Measurements from ENCODE around the gene NYAP1. TPM values are rescaled to one million over a fixed set of nuclear protein-coding genes. Genes with fewer than 3 reads are reported as not detected.
A peak's percentile ranks its signal among the peaks of the same experiment; 100 is the strongest.

NYAP1 gene
- total and polyA plus RNA-seq, 2 donors from 2014 or later: 0.41 to 0.69 TPM

GRCh38 chr7:100466653-100467605, 16.8 kb upstream of the NYAP1 start:
- no peak for FAIRE-seq
- TF ChIP-seq, protein P1, sequence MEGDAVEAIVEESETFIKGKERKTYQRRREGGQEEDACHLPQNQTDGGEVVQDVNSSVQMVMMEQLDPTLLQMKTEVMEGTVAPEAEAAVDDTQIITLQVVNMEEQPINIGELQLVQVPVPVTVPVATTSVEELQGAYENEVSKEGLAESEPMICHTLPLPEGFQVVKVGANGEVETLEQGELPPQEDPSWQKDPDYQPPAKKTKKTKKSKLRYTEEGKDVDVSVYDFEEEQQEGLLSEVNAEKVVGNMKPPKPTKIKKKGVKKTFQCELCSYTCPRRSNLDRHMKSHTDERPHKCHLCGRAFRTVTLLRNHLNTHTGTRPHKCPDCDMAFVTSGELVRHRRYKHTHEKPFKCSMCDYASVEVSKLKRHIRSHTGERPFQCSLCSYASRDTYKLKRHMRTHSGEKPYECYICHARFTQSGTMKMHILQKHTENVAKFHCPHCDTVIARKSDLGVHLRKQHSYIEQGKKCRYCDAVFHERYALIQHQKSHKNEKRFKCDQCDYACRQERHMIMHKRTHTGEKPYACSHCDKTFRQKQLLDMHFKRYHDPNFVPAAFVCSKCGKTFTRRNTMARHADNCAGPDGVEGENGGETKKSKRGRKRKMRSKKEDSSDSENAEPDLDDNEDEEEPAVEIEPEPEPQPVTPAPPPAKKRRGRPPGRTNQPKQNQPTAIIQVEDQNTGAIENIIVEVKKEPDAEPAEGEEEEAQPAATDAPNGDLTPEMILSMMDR (IDR thresholded peaks at IDR 0.05; ENCODE audit: borderline replicate concordance, extremely low read depth, insufficient read depth): no peak

DNA sequence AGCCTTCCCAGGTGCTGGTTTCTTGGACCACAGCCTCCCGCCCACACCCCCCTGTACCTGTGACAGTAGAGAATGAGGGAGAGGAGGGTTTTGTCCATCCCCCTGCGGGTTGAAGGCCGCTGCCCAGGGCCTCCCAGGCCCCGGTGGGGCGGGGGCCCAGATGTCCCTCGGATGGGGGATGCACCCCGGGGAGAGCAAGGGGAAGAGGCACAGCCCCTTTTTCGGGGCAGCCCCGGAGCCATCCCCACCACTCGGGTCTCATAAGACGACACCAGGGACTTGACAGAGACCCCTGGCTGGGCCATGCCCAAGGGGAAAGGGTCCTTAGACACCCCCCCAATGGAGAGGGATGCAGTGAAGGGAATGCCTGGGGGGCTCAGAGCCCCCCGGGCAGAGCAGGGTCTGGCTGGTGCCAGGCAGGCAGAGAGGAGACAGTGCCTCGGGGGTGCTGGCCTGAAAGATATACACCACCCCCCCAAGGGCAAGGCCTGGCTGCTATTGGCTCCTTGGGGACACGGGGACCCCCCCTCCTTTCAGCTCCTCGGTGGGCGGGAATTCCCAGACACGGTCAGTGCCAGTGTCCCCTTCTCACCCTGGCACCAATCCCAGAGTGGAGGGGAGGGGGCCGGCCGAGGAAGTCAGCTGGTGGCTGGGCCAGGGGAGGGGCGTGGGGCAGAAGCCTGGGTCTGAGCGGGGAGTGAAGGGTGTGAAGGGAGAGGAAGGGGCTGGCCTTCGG, 15.9 kb upstream of the NYAP1 start:
- Histone ChIP-seq H3K9me3 (ENCODE audit: control insufficient read depth in 2 of 3, insufficient read depth in 1 of 3, low read length in 3 of 3) (no peaks in the 10 kb centered on the region), H3K4me3 (ENCODE audit: low read length in 3 of 3) (no peak overlapping the region), H3K27me3 (ENCODE audit: control insufficient read depth, insufficient read depth, low read length) (no peaks in the 10 kb centered on the region), H3K27ac (ENCODE audit: low read depth in 2 of 2, low read length in 2 of 2) (no peak overlapping the region), H3K36me3 (ENCODE audit: control insufficient read depth in 2 of 3, insufficient read depth in 3 of 3, low read length in 3 of 3) (peaks cover 0 to 3% (median 0%) of the 10 kb centered on the region in 3 donors), H3K9ac (ENCODE audit: low read length in 3 of 3) (no peak overlapping the region), H3K4me1 (ENCODE audit: control insufficient read depth in 2 of 3, insufficient read depth in 2 of 3, low read depth in 1 of 3, low read length in 3 of 3) (peaks cover 0 to 8% (median 0%) of the 10 kb centered on the region in 3 donors)
- TF ChIP-seq, protein P1 (IDR thresholded peaks at IDR 0.05; ENCODE audit: borderline replicate concordance, extremely low read depth, insufficient read depth): no peak
- FAIRE-seq (no peak), DNase-seq (peak in 3 of 5 donors; percentile 42 to 78 (median 56))
- intact Hi-C loops (cut with DNase I): loop anchor here (10.0 kb wide), 1 partner anchor 217 kb away; no protein-coding TSS in a partner anchor

More at GRCh38 chr7:100466653-100467605, 16.8 kb upstream of the NYAP1 start:
- peak in 1 of 5 donors; percentile 58 for DNase-seq
- H3K9ac ChIP-seq (ENCODE audit: low read length in 3 of 3): no peak overlapping the region
- H3K27me3 ChIP-seq (ENCODE audit: control insufficient read depth, insufficient read depth, low read length): no peaks in the 10 kb centered on the region
- peaks cover 0 to 3% (median 0%) of the 10 kb centered on the region in 3 donors for H3K36me3 ChIP-seq (ENCODE audit: control insufficient read depth in 2 of 3, insufficient read depth in 3 of 3, low read length in 3 of 3)
- intact Hi-C loops (cut with DNase I): loop anchor here (10.0 kb wide), 1 partner anchor 218 kb away; no protein-coding TSS in a partner anchor
- peaks cover 0 to 6% (median 0%) of the 10 kb centered on the region in 3 donors for H3K4me1 ChIP-seq (ENCODE audit: control insufficient read depth in 2 of 3, insufficient read depth in 2 of 3, low read depth in 1 of 3, low read length in 3 of 3)
- H3K4me3 ChIP-seq (ENCODE audit: low read length in 3 of 3): no peak overlapping the region
- no peak overlapping the region for H3K27ac ChIP-seq (ENCODE audit: low read depth in 2 of 2, low read length in 2 of 2)
- H3K9me3 ChIP-seq (ENCODE audit: control insufficient read depth in 2 of 3, insufficient read depth in 1 of 3, low read length in 3 of 3): no peaks in the 10 kb centered on the region

DNA sequence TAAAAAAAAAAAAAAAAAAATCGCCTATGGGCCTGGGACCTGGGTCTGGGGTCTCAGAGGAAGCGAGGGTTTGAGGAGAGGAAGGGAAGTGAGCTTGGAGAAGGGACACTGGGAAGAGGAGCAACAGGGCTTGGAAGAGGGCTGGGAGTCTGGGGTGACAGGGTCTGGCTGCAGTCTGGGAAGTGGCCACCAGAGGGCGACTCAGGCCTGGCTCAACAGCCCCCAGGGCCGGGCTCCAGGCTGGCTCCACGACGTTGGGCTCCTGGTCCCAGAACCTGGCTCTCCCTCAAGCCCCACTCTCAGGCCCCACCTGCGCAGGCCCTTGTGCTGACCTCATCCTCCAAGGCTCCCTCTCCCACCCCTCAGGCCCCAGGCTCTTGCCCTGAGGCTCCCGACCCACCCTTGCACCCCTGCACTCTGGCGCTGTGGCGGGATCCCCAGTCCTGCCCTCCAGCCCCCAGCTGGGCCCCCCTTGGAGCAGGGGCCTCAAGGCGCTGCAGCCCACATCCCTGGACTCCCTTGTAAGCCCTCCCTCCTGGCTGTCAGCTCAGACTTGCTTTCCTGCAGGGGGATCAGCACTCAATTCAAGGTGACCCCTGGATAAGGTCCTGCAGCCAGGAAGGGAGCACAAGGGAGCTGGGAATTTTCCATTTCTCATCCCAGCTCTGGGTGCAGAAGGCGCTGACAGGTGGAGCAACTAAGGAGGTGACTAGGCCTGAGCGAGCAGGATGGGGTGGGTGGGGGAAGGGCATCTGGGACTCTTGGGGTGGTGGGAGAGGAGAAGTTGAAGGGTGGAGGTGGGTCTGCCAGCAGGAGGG, 14.3 kb upstream of the NYAP1 start:
- Histone ChIP-seq H3K27me3 (ENCODE audit: control insufficient read depth, insufficient read depth, low read length) (no peaks in the 10 kb centered on the region), H3K4me3 (ENCODE audit: low read length in 3 of 3) (no peak overlapping the region), H3K27ac (ENCODE audit: low read depth in 2 of 2, low read length in 2 of 2) (peak overlapping the region; percentile 60 to 65), H3K36me3 (ENCODE audit: control insufficient read depth in 2 of 3, insufficient read depth in 3 of 3, low read length in 3 of 3) (peaks cover 0 to 8% (median 5%) of the 10 kb centered on the region in 3 donors), H3K9ac (ENCODE audit: low read length in 3 of 3) (no peak overlapping the region), H3K4me1 (ENCODE audit: control insufficient read depth in 2 of 3, insufficient read depth in 2 of 3, low read depth in 1 of 3, low read length in 3 of 3) (peaks cover 0 to 13% (median 0%) of the 10 kb centered on the region in 3 donors), H3K9me3 (ENCODE audit: control insufficient read depth in 2 of 3, insufficient read depth in 1 of 3, low read length in 3 of 3) (no peaks in the 10 kb centered on the region)
- TF ChIP-seq, protein P1 (IDR thresholded peaks at IDR 0.05; ENCODE audit: borderline replicate concordance, extremely low read depth, insufficient read depth): peak; percentile 95
- FAIRE-seq (no peak), DNase-seq (peak; percentile 85 to 95 (median 89))
- intact Hi-C loops (cut with DNase I): loop anchor here (10.0 kb wide), 1 partner anchor 215 kb away; no protein-coding TSS in a partner anchor

Data from kidney (tissue), 14 donors.